Measurements from ENCODE around the gene PDZD4.

DNA sequence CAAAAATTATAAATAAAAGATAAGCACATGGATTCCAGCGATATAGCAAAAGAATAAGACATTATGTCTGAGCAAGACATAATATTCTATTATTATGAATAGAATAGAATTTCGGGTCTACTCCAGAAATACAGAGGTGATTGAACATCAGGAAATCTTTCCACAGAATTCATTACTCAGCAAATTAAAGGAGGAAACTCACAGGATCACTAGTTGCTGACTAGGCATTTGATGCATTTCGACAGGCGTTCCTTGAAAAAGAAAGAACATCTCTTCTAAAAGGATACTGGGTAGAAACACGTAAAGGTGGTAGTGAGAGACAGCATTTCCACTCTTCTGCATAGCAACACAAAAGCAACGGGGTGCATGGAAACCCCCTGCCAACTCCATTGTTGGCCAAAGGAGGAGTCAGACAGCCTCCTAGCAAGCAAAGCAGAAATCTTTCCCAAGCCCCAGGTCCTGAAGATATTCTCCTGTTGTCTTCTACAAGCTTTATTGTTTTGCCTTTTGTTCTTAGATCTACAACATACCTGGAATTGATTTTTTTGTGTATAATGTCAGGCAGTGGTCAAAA is 14.3 kb upstream of the PDZD4 start:
- no peak for TF ChIP-seq CTCF (IDR thresholded peaks at IDR 0.05)
- no peak for TF ChIP-seq POLR2A (IDR thresholded peaks at IDR 0.05)
